MM.1S (cell line): ENCODE data around the gene CT45A3.
"Not testable (repeated sequence)": the region's sequence is repeated elsewhere in the genome, so short reads cannot be mapped to it uniquely, and the experiment has no call there.

Source experiments
- DNase-seq: peaks from one replicate; pipeline ENCODE4 v3.0.0-alpha.2; 2015
- H2AFZ ChIP-seq: fragments of 300-600 bp; sonication (generic); 2 replicates; pipeline ENCODE4 v1.6.0; 2016; ENCODE audit warnings: antibody characterized with exemption, low read length
- H3F3A ChIP-seq: fragments of 300-600 bp; sonication (generic); 2 replicates; pipeline ENCODE4 v1.6.1; 2016; ENCODE audit warnings: mild to moderate bottlenecking, antibody characterized with exemption, low read length, moderate library complexity, mixed read lengths; ENCODE audit not compliant: insufficient read depth
- H3K27ac ChIP-seq: fragments of 300-600 bp; sonication (generic); 2 replicates; pipeline ENCODE4 v1.5.1; 2016; ENCODE audit warnings: mild to moderate bottlenecking, low read length
- H3K27me3 ChIP-seq: fragments of 300-600 bp; sonication (generic); replicated peaks from 2 replicates; pipeline ENCODE4 v1.6.0; 2016; ENCODE audit warnings: low read length; ENCODE audit not compliant: insufficient read depth
- H3K36me3 ChIP-seq: fragments of 300-600 bp; sonication (generic); replicated peaks from 2 replicates; pipeline ENCODE4 v1.6.1; 2016; ENCODE audit warnings: mild to moderate bottlenecking, low read length, mixed read lengths; ENCODE audit not compliant: insufficient read depth
- H3K4me1 ChIP-seq: fragments of 300-600 bp; sonication (generic); 2 replicates; pipeline ENCODE4 v1.6.1; 2016; ENCODE audit warnings: low read length, mixed read lengths
- H3K4me2 ChIP-seq: fragments of 300-600 bp; sonication (generic); 2 replicates; pipeline ENCODE4 v1.6.0; 2016; ENCODE audit warnings: low read depth, low read length
- H3K4me3 ChIP-seq: fragments of 300-600 bp; sonication (generic); 2 replicates; pipeline ENCODE4 v1.5.1; 2016; ENCODE audit warnings: low read length, mixed read lengths
- H3K79me2 ChIP-seq: fragments of 300-600 bp; sonication (generic); 2 replicates; pipeline ENCODE4 v1.6.1; 2016; ENCODE audit warnings: mixed run types, low read length, mixed read lengths
- H3K9ac ChIP-seq: fragments of 300-600 bp; sonication (generic); 2 replicates; pipeline ENCODE4 v1.6.1; 2016; ENCODE audit warnings: low read length, mixed read lengths
- H3K9me2 ChIP-seq: fragments of 300-600 bp; sonication (generic); replicated peaks from 2 replicates; pipeline ENCODE4 v1.6.1; 2016; ENCODE audit warnings: mild to moderate bottlenecking, low read length, mixed read lengths; ENCODE audit not compliant: insufficient read depth
- H3K9me3 ChIP-seq: fragments of 300-600 bp; sonication (generic); replicated peaks from 2 replicates; pipeline ENCODE4 v1.6.1; 2016; ENCODE audit warnings: mild to moderate bottlenecking, low read length, mixed read lengths; ENCODE audit not compliant: insufficient read depth
- H4K20me1 ChIP-seq: fragments of 300-600 bp; sonication (generic); 2 replicates; pipeline ENCODE4 v1.6.1; 2016; ENCODE audit warnings: mild to moderate bottlenecking, low read length, moderate library complexity, mixed read lengths; ENCODE audit not compliant: insufficient read depth
- EZH2 ChIP-seq: fragments of 300-600 bp; sonication (generic); optimal IDR thresholded peaks from 2 replicates; pipeline ENCODE3; 2017; ENCODE audit warnings: low read depth, mild to moderate bottlenecking, antibody characterized with exemption, low read length, mixed read lengths
- EZH2phosphoT487 ChIP-seq: fragments of 300-600 bp; sonication (generic); IDR thresholded peaks from 2 replicates; pipeline ENCODE4 v1.6.1; 2018; ENCODE audit warnings: antibody characterized with exemption, low read length
- TF ChIP-seq, protein P1 (sequence below): fragments of 300-600 bp; sonication (generic); IDR thresholded peaks from 2 replicates; pipeline ENCODE4 v1.5.1; 2016; ENCODE audit warnings: antibody characterized with exemption, low read length, mixed read lengths

CT45A3 gene, protein sequence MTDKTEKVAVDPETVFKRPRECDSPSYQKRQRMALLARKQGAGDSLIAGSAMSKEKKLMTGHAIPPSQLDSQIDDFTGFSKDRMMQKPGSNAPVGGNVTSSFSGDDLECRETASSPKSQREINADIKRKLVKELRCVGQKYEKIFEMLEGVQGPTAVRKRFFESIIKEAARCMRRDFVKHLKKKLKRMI

GRCh38 chrX:135768091-135768490 is at the start of gene CT45A3:
Gene CT45A3 (minus strand): TSS chrX:135768191. CDS start chrX:135764444, 3,747 bp downstream.
- H4K20me1 ChIP-seq, H3K9me3 ChIP-seq, H3K9ac ChIP-seq, DNase-seq, H3K27me3 ChIP-seq, H3K4me1 ChIP-seq, H3K36me3 ChIP-seq, H3K4me2 ChIP-seq, H3F3A ChIP-seq, H3K4me3 ChIP-seq, H3K9me2 ChIP-seq, H3K79me2 ChIP-seq, H2AFZ ChIP-seq, H3K27ac ChIP-seq: not testable (repeated sequence)

DNA sequence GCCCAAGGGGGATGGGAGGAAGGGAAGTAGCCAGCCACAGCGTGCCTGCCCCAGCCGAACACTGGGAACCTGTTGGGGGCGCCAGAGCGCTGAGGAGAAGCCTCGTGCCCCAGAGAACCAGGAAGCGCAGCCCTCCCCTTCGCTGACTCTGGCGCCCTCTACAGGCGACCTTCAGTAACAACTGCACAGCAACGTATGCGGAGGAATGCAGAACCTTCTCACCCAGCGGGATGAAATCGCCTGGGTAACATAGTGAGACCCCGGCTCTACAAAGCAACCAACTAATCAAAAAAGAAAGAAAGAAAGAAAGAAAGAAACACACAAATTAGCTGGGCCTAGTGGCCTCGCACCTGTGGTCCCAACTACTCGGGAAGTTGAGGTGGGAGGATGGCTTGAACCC is 34.7 kb upstream of the CT45A3 start, which contains the start of gene CT45A6:
CT45A6 (minus strand) TSS at position 101 of the 400 bp plus-strand sequence. CDS start 3,794 bp downstream, outside the sequence.
- H3K9ac ChIP-seq, H3K36me3 ChIP-seq, H3K4me2 ChIP-seq, H4K20me1 ChIP-seq, H3K79me2 ChIP-seq, H3K4me3 ChIP-seq, H2AFZ ChIP-seq, H3K9me2 ChIP-seq, H3K27ac ChIP-seq, H3K27me3 ChIP-seq, H3F3A ChIP-seq, H3K9me3 ChIP-seq, H3K4me1 ChIP-seq, DNase-seq: not testable (repeated sequence)

DNA sequence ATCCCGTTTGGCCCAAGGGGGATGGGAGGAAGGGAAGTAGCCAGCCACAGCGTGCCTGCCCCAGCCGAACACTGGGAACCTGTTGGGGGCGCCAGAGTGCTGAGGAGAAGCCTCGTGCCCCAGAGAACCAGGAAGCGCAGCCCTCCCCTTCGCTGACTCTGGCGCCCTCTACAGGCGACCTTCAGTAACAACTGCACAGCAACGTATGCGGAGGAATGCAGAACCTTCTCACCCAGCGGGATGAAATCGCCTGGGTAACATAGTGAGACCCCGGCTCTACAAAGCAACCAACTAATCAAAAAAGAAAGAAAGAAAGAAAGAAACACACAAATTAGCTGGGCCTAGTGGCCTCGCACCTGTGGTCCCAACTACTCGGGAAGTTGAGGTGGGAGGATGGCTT is 17.4 kb upstream of the CT45A3 start, which contains the start of gene CT45A5:
CT45A5 (minus strand) TSS at position 101 of the 400 bp plus-strand sequence. CDS start 3,774 bp downstream, outside the sequence.
- H3K4me3 ChIP-seq, H3K4me1 ChIP-seq, H3K9ac ChIP-seq, DNase-seq, H4K20me1 ChIP-seq, H3K27ac ChIP-seq, H2AFZ ChIP-seq, H3K27me3 ChIP-seq, H3K9me3 ChIP-seq, H3F3A ChIP-seq, H3K79me2 ChIP-seq, H3K4me2 ChIP-seq, H3K9me2 ChIP-seq, H3K36me3 ChIP-seq: not testable (repeated sequence)

DNA sequence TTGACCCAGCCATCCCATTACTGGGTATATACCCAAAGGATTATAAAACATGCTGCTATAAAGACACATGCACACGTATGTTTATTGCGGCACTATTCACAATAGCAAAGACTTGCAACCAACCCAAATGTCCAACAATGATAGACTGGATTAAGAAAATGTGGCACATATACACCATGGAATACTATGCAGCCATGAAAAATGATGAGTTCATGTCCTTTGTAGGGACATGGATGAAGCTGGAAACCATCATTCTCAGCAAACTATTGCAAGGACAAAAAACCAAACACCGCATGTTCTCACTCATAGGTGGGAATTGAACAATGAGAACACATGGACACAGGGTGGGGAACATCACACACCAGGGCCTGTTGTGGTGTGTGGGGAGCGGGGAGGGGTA is 23.3 kb downstream of the CT45A3 start:
- not testable (repeated sequence) for DNase-seq, H3K9me2 ChIP-seq, H3K27ac ChIP-seq, H3K27me3 ChIP-seq, H3K4me3 ChIP-seq, H3K4me1 ChIP-seq, H3F3A ChIP-seq, H3K9me3 ChIP-seq, H3K79me2 ChIP-seq, H4K20me1 ChIP-seq, H3K4me2 ChIP-seq, H3K36me3 ChIP-seq, H2AFZ ChIP-seq, H3K9ac ChIP-seq

- Histone ChIP-seq H2AFZ (peak overlapping the region; percentile 87; the same call in 1 of the 2 replicates), H3K4me2 (peak overlapping the region; percentile 81; the same call in 1 of the 2 replicates), H3K9me3 (no peaks in the 10 kb centered on the region), H3K4me3 (peak overlapping the region; percentile 57; the same call in 1 of the 2 replicates), H3K9ac (no peak overlapping the region), H3K27ac (no peak overlapping the region), H3K9me2 (no peaks in the 10 kb centered on the region), H3F3A (no peaks in the 10 kb centered on the region), H3K27me3 (no peaks in the 10 kb centered on the region), H3K36me3 (no peaks in the 10 kb centered on the region), H3K4me1 (no peaks in the 10 kb centered on the region), H3K79me2 (no peaks in the 10 kb centered on the region), H4K20me1 (no peaks in the 10 kb centered on the region)
- TF ChIP-seq EZH2phosphoT487, result no peak
- TF ChIP-seq EZH2, result no peak
- TF ChIP-seq, protein P1, sequence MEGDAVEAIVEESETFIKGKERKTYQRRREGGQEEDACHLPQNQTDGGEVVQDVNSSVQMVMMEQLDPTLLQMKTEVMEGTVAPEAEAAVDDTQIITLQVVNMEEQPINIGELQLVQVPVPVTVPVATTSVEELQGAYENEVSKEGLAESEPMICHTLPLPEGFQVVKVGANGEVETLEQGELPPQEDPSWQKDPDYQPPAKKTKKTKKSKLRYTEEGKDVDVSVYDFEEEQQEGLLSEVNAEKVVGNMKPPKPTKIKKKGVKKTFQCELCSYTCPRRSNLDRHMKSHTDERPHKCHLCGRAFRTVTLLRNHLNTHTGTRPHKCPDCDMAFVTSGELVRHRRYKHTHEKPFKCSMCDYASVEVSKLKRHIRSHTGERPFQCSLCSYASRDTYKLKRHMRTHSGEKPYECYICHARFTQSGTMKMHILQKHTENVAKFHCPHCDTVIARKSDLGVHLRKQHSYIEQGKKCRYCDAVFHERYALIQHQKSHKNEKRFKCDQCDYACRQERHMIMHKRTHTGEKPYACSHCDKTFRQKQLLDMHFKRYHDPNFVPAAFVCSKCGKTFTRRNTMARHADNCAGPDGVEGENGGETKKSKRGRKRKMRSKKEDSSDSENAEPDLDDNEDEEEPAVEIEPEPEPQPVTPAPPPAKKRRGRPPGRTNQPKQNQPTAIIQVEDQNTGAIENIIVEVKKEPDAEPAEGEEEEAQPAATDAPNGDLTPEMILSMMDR, result no peak
- no peak for DNase-seq
Measured at GRCh38 chrX:135741192-135741715, 26.7 kb downstream of the CT45A3 start.
